C4-2B (cell line): ENCODE measurements around the gene HDAC4.

ENCODE experiments used
- ZFX ChIP-seq: fragments of 450-650 bp; IDR thresholded peaks from 2 replicates; pipeline ENCODE4 v1.6.1; 2017
- TF ChIP-seq, protein P1 (sequence below): fragments of 450-650 bp; conservative IDR thresholded peaks from 2 replicates; pipeline ENCODE4 v1.5.1; 2017; ENCODE audit warnings: mild to moderate bottlenecking

GRCh38 chr2:239257511-239257937, 143.3 kb downstream of the HDAC4 start:
- TF ChIP-seq, protein P1, sequence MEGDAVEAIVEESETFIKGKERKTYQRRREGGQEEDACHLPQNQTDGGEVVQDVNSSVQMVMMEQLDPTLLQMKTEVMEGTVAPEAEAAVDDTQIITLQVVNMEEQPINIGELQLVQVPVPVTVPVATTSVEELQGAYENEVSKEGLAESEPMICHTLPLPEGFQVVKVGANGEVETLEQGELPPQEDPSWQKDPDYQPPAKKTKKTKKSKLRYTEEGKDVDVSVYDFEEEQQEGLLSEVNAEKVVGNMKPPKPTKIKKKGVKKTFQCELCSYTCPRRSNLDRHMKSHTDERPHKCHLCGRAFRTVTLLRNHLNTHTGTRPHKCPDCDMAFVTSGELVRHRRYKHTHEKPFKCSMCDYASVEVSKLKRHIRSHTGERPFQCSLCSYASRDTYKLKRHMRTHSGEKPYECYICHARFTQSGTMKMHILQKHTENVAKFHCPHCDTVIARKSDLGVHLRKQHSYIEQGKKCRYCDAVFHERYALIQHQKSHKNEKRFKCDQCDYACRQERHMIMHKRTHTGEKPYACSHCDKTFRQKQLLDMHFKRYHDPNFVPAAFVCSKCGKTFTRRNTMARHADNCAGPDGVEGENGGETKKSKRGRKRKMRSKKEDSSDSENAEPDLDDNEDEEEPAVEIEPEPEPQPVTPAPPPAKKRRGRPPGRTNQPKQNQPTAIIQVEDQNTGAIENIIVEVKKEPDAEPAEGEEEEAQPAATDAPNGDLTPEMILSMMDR, result no peak
- no peak for TF ChIP-seq ZFX
